Heart right ventricle (tissue), 16 donors: ENCODE measurements around the gene POLR2I. TPM values are rescaled to one million over a fixed set of nuclear protein-coding genes. Genes with fewer than 3 reads are reported as not detected.
"Not testable (repeated sequence)": the region's sequence is repeated elsewhere in the genome, so short reads cannot be mapped to it uniquely, and the experiment has no call there.

Source experiments
- ATAC-seq, 8 donors: fragments of 200-7000 bp; cut with Tn5 transposase; one replicate each; pipeline ENCODE4 v1.9.1; 2020; ENCODE audit warnings: mild to moderate bottlenecking in 8 of 8, moderate library complexity in 8 of 8, moderate number of reproducible peaks in 1 of 8
- DNase-seq, 2 donors: peaks; one replicate each; pipeline ENCODE4 v3.0.0-alpha.2; 2020
- H3K27ac ChIP-seq, 10 donors: fragments of 200-600 bp; sonication (generic) in 2 of 10; one replicate each; pipeline versions ENCODE4 v1.5.0 to v1.8.0; 2020 to 2022; ENCODE audit warnings: mild to moderate bottlenecking in 3 of 10
- H3K27me3 ChIP-seq, 7 donors: fragments of 200-600 bp; one replicate each; pipeline ENCODE4 v1.8.0; 2021 to 2022; ENCODE audit warnings: mild to moderate bottlenecking in 2 of 7
- H3K36me3 ChIP-seq, 9 donors: fragments of 200-600 bp; sonication (generic) in 1 of 9; one replicate each; pipeline versions ENCODE4 v1.5.0 to v1.8.0; 2020 to 2022; ENCODE audit warnings: mild to moderate bottlenecking in 2 of 9
- H3K4me1 ChIP-seq, 9 donors: fragments of 200-600 bp; sonication (generic) in 1 of 9; one replicate each; pipeline versions ENCODE4 v1.5.0 to v1.8.0; 2020 to 2022; ENCODE audit warnings: mild to moderate bottlenecking in 4 of 9
- H3K4me3 ChIP-seq, 10 donors: fragments of 200-600 bp; sonication (generic) in 2 of 10; one replicate each; pipeline versions ENCODE4 v1.5.0 to v1.8.0; 2020 to 2022; ENCODE audit warnings: mild to moderate bottlenecking in 7 of 10, moderate library complexity in 2 of 10
- H3K9me3 ChIP-seq, 11 donors: fragments of 200-600 bp in 10 of 11; sonication (generic) in 2 of 11; one replicate each; pipeline versions ENCODE4 v1.5.0 to v1.8.0; 2013 to 2022; ENCODE audit warnings: mild to moderate bottlenecking in 2 of 11, control low read depth in 1 of 11, moderate library complexity in 1 of 11
- WGBS, 2 donors: extraction: QIAGEN DNeasy Blood & Tissue Kit; methylation state at CpG; one replicate each; pipeline ENCODE4 v1.1.7; 2013; ENCODE audit warnings: inconsistent platforms in 1 of 2; 5-methylcytosine and 5-hydroxymethylcytosine counted together
- intact Hi-C, 10 donors: fragments of 100-400 bp; cut with DNase I; formaldehyde crosslinking; loops; one replicate each; pipeline versions ENCODE4 v1.11.1 to v1.14.2; 2022
- polyA plus RNA-seq, 2 donors: library from polyadenylated mRNA; stranded (reverse); fragments of 200-250 nt; gene quantifications; one replicate each; pipeline ENCODE4 v1.2.3, GENCODE V29; 2013
- total RNA-seq, 10 donors: library from RNA; stranded (reverse); fragmentation: NEBNext Ultra II Directional in 3 of 10; extraction: Animal tissue kit (Norgen Biotek cat#: 25700) in 3 of 10; gene quantifications; one replicate each; pipeline versions ENCODE4 v1.2.1 to v1.2.4, GENCODE V29; 2021 to 2023
- TF ChIP-seq, protein P1 (sequence below), 9 donors: fragments of 200-600 bp; sonication (generic) in 2 of 9; IDR thresholded peaks; one replicate each; pipeline versions ENCODE4 v1.5.0 to v1.8.0; 2021 to 2022; ENCODE audit warnings: antibody characterized with exemption in 9 of 9, mild to moderate bottlenecking in 5 of 9, moderate library complexity in 1 of 9
- donor health status: Arrhythmogenic right ventricular cardiomyopathy.
- donor health status: ischemic (EF 13 %, LVEDD 7.1; RV severe dilation, severe dysfunction).
- donor health status: healthy with polysubstance abuse.
- donor health status: DM: no; HTN: yes; CAD: no.
- donor health status: DM: no; HTN: no; CAD: no.
- donor health status: ischemic (EF 25% LVEDD 6.9; RV normal size, moderate dysfunction).
- donor health status: ischemic (EF 25% LVEDD 5.7; RV mildly dilated, moderate dysfunction).
- donor health status: healthy.
- donor health status: DM: yes; HTN: yes; CAD: no.
- donor health status: Ischemic cardiomyopathy.
- donor health status: ischemic (EF 35%, LVEDD 5.7; RV mildly dilated, moderate dysfunction).
- donor health status: nonischemic (EF 11% LVEDD 7.7; RV severe dilation, severe dysfunction).
- donor health status: DM: yes; HTN: yes; CAD: no.
- donor health status: PGD.
- donor health status: ischemic (EF 29% LVEDD 5.4; RV normal size, mild dysfunction).
- donor health status: nonischemic (EF 23%, LVEDD 6.1; RV moderate dilation, normal function).

The POLR2I gene
- total and polyA plus RNA-seq, 12 donors: 83.7 to 153 (median 111) TPM

DNA sequence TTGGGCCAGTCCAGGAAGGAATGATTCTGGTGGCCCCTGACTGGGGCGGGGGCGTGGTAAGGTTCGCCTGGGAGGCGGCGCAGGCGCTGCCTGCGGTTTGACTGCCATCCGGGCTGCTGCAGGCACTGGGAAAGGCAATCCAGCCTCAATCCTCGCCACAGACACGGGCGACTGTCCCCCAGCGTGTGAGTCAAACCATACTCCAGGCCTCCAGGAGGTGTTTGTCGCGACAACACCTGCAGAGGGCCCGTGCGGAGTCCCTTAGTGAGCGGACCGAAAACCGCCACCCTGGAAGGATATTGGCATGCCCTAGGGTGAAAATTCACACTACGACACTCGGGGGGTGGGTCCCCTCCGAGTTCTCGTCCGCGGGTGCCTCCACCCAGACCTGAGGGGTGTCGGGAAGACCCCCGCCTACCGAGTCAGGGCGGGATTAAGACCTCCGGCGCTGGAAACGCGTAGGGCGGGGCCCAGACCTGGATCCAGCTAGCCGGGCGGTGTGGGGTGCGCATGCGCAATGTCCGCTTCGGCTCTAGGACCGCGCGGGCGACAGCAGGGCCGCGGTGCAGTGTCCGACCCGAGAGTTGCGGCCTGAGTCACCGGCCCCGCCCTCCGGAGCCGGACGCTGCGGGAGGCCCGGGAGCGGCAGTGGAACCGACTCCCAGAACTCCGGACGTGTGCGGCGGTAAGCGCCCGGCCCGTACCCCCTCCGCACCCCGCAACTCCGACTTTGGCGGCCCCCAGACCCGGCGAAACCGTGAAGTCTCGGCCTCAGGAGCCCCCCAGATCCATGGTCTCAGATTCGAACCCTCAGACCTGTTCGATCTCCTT, 25.0 kb upstream of the POLR2I start, which contains the start of gene CAPNS1:
Gene CAPNS1, plus strand, starts transcription at position 594 of the 831 bp plus-strand sequence. CDS start 946 bp downstream, outside the sequence.
- TF ChIP-seq, protein P1, sequence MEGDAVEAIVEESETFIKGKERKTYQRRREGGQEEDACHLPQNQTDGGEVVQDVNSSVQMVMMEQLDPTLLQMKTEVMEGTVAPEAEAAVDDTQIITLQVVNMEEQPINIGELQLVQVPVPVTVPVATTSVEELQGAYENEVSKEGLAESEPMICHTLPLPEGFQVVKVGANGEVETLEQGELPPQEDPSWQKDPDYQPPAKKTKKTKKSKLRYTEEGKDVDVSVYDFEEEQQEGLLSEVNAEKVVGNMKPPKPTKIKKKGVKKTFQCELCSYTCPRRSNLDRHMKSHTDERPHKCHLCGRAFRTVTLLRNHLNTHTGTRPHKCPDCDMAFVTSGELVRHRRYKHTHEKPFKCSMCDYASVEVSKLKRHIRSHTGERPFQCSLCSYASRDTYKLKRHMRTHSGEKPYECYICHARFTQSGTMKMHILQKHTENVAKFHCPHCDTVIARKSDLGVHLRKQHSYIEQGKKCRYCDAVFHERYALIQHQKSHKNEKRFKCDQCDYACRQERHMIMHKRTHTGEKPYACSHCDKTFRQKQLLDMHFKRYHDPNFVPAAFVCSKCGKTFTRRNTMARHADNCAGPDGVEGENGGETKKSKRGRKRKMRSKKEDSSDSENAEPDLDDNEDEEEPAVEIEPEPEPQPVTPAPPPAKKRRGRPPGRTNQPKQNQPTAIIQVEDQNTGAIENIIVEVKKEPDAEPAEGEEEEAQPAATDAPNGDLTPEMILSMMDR (IDR thresholded peaks at IDR 0.05): peak in 4 of 9 donors; percentile 19 to 29 (median 24)
- 0 to 1% methylated on average over 75 of the region's 75 CpGs for WGBS, 2 donors

DNA sequence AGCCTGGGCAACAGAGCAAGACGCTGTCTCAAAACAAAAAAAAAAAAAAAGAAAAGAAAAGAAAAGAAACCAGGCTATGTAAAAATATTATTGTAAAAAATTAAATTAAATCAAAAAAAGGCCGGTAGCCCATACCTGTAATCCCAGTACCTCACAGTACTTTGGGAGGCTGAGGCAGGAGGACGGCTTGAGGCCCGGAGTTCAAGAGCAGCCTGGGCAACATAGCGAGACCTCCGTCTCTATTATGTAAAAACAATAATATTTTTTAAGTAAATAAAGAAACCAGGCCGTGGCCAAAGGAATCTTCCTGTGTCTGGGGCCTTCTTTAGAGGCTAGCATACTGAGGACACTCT, 24.4 kb upstream of the POLR2I start:
- ATAC-seq (no peak), DNase-seq (no peak)
- peaks cover 0 to 27% (median 19%) of the 10 kb centered on the region in 9 donors for H3K36me3 ChIP-seq
- H3K27me3 ChIP-seq: no peaks in the 10 kb centered on the region
- intact Hi-C loops: loop anchor here in 1 of 10 donors (1.0 kb wide), 1 partner anchor 11 kb away; no protein-coding TSS in a partner anchor
- no peaks in the 10 kb centered on the region for H3K9me3 ChIP-seq
- TF ChIP-seq, protein P1 (IDR thresholded peaks at IDR 0.05): no peak
- peak overlapping the region; percentile 89 to 100 (median 99) for H3K27ac ChIP-seq
- peaks cover 0 to 34% (median 21%) of the 10 kb centered on the region in 9 donors for H3K4me1 ChIP-seq
- 67% methylated on average over 7 of the region's 7 CpGs for WGBS, 2 donors
- H3K4me3 ChIP-seq: peak overlapping the region; percentile 73 to 99 (median 88)

More for the DNA sequence above, 25.0 kb upstream of the POLR2I start, which contains the start of gene CAPNS1:
- ATAC-seq (peak; percentile 88 to 96 (median 94)), DNase-seq (peak; percentile 98 to 99)
- H3K36me3 ChIP-seq: peaks cover 0 to 33% (median 25%) of the 10 kb centered on the region in 9 donors
- peaks cover 0 to 34% (median 21%) of the 10 kb centered on the region in 9 donors for H3K4me1 ChIP-seq
- H3K27me3 ChIP-seq: no peaks in the 10 kb centered on the region
- intact Hi-C loops: loop anchor here in 2 of 10 donors (1.0 kb wide), 2 partner anchors 11 to 30 kb away; no protein-coding TSS in a partner anchor
- H3K9me3 ChIP-seq: no peaks in the 10 kb centered on the region
- H3K4me3 ChIP-seq: peak within 1 kb of the TSS; percentile 73 to 99 (median 88)
- H3K27ac ChIP-seq: peak within 1 kb of the TSS; percentile 89 to 100 (median 99)

DNA sequence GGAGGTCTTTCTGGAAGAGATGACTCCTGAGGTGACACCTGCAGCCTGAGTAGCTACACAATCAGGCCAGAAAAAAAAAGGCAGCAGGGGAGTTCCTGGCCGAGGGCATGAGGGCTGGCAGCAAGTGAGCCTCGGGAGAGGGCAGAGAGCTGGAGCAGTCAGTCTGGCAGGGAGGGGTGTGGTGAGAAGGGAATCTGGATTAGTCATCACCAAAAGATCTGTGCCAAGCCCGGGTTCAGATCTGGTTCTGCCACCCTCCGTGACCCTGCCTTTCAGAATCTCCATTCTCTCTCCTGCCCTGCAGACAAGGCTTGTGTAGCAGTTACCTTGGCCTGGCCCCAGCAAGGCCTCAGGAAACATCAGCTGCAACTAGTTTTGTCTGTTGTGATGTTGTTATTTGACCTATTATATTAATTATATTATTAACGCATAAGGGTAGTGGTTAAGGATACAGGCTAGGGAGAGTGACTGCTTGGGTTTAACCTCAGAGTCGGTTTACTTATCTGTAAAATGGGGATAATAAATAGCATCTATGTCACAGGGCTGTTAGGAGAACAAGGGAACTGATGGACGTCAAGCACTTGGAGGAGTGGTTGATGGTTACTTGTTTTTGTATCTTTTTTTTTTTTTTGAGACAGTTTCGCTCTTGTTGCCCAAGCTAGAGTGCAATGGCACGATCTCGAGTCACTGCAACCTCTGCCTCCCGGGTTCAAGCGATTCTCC, 22.4 kb upstream of the POLR2I start:
- Histone ChIP-seq H3K36me3 (peaks cover 0 to 7% (median 4%) of the 10 kb centered on the region in 9 donors), H3K4me1 (peaks cover 0 to 36% (median 21%) of the 10 kb centered on the region in 9 donors), H3K27ac (peak overlapping the region in 9 of 10 donors; percentile 27 to 81 (median 68)), H3K9me3 (no peaks in the 10 kb centered on the region), H3K27me3 (no peaks in the 10 kb centered on the region), H3K4me3 (no peak overlapping the region)
- ATAC-seq (peak in 3 of 8 donors; percentile 36 to 49 (median 39)), DNase-seq (peak; percentile 48 to 63)
- intact Hi-C loops: no loop called here
- WGBS, 2 donors: 61% methylated on average over 12 of the region's 12 CpGs
- TF ChIP-seq, protein P1 (IDR thresholded peaks at IDR 0.05): no peak

DNA sequence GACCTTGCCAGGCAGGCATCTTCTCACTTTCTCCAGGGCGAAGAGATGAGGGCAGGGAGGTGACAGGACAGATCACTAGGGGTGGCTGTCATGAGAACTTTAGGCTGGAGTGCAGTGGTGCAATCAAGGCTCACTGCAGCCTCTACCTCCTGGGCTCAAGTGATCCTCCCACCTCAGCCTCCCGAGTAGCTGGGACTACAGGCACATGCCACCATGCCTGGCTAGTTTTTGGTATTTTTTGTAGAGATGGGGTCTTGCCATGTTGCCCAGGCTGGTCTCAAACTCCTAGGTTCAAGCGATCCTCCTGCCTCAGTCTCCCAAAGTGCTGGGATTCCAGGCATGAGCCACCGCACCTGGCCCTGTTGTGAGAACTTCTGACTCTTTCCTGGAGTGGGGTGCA, 20.2 kb upstream of the POLR2I start:
- intact Hi-C loops, H3K27me3 ChIP-seq, ATAC-seq, H3K4me3 ChIP-seq, H3K9me3 ChIP-seq, H3K27ac ChIP-seq, H3K36me3 ChIP-seq, DNase-seq: not testable (repeated sequence)
- peaks cover 0 to 42% (median 11%) of the 10 kb centered on the region in 9 donors for H3K4me1 ChIP-seq
- 92 to 96% methylated on average over 4 of the region's 4 CpGs for WGBS, 2 donors

DNA sequence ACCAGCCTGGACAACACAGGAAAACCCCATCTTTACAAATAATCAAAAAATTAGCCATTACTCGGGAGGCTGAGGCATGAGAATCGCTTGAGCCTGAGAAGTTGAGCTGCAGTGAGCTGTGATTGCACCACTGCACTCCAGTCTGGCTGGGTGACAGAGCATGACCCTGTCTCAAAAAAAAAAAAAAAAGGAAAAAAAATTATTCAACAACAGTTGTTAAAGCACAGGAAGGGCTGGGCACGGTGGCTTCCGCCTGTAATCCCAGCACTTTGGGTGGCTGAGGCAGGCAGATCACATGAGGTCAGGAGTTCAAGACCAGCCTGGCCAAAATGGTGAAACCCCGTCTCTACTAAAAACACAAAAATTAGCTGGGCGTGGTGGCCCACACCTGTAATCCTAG, 16.5 kb upstream of the POLR2I start:
- DNase-seq, H3K36me3 ChIP-seq, H3K4me3 ChIP-seq, H3K9me3 ChIP-seq, intact Hi-C loops, H3K27me3 ChIP-seq, ATAC-seq: not testable (repeated sequence)
- Histone ChIP-seq H3K4me1 (peaks cover 0 to 46% (median 17%) of the 10 kb centered on the region in 9 donors), H3K27ac (peak overlapping the region in 1 of 10 donors; percentile 59)
- 65 to 74% methylated on average over 6 of the region's 6 CpGs for WGBS, 2 donors
